Fibroblast of lung (primary cell): ENCODE results near the gene TCHP.

ENCODE experiments used
- EZH2 ChIP-seq: IDR thresholded peaks from 2 replicates; pipeline ENCODE4 v1.5.1; 2012; ENCODE audit warnings: low read length, control low read depth, mild to moderate bottlenecking; ENCODE audit errors: missing control alignments
- TF ChIP-seq, protein P1 (sequence below), 2 donors: IDR thresholded peaks in 1 of 2; conservative IDR thresholded peaks in 1 of 2; 1 replicate in 1 of 2; 2 replicates in 1 of 2; pipeline ENCODE4 v1.5.1; 2011 to 2012; ENCODE audit warnings: low read length in 2 of 2, control low read depth in 1 of 2, inconsistent platforms in 1 of 2, low read depth in 1 of 2, mild to moderate bottlenecking in 1 of 2

DNA sequence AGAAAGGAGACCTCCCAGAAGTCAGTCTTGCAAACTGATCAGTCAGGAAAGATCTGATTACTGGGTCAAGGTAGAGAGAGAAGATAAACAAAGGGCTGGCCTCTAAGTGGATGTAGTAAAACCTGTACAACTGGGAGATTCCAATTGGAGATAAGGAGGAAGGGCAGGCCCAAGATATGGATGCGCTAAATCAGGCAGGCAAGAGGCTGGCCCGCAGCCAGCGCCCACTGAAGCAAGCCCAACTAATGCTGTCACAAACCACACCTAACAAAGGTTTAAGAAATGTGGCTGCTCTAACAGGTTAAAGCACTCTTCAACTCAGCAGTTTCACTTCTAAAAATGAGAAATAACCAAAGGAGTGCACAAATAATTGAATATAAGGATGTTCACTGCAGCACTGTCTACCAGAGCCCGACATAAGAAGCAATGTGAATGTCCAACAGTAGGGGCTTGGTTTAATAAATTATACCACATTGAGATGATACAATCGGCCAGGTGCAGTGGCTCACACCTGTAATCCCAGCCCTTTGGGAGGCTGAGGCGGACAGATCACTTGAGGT lies 24.4 kb upstream of the TCHP start:
- TF ChIP-seq, protein P1, sequence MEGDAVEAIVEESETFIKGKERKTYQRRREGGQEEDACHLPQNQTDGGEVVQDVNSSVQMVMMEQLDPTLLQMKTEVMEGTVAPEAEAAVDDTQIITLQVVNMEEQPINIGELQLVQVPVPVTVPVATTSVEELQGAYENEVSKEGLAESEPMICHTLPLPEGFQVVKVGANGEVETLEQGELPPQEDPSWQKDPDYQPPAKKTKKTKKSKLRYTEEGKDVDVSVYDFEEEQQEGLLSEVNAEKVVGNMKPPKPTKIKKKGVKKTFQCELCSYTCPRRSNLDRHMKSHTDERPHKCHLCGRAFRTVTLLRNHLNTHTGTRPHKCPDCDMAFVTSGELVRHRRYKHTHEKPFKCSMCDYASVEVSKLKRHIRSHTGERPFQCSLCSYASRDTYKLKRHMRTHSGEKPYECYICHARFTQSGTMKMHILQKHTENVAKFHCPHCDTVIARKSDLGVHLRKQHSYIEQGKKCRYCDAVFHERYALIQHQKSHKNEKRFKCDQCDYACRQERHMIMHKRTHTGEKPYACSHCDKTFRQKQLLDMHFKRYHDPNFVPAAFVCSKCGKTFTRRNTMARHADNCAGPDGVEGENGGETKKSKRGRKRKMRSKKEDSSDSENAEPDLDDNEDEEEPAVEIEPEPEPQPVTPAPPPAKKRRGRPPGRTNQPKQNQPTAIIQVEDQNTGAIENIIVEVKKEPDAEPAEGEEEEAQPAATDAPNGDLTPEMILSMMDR (conservative IDR thresholded peaks at IDR 0.05 in 1 of 2, IDR thresholded peaks at IDR 0.05 in 1 of 2; ENCODE audit: low read depth in 1 of 2, low read length in 2 of 2) = no peak
- TF ChIP-seq EZH2 = no peak
